Neuronal stem cell (in vitro differentiated cells): ENCODE data around the gene NARS2.

Experiments used
- DNase-seq: peaks from one replicate; pipeline ENCODE4 v3.0.0-alpha.2; 2013; ENCODE audit warnings: low spot score
- H2AFZ ChIP-seq: one replicate; pipeline ENCODE4 v1.6.1; 2013; ENCODE audit warnings: mild to moderate bottlenecking, low read length, inconsistent platforms
- H2AK5ac ChIP-seq: 2 replicates; pipeline ENCODE4 v1.6.1; 2013; ENCODE audit warnings: low read depth, mild to moderate bottlenecking, inconsistent platforms, low read length, moderate library complexity, mixed read lengths
- H2BK120ac ChIP-seq: 2 replicates; pipeline ENCODE4 v1.6.1; 2013; ENCODE audit warnings: low read depth, mild to moderate bottlenecking, inconsistent platforms, low read length, moderate library complexity, mixed read lengths
- H2BK12ac ChIP-seq: one replicate; pipeline ENCODE4 v1.6.1; 2013; ENCODE audit warnings: low read length, inconsistent platforms
- H2BK15ac ChIP-seq: 2 replicates; pipeline ENCODE4 v1.6.1; 2013; ENCODE audit warnings: mild to moderate bottlenecking, low read length, inconsistent platforms, mixed read lengths
- H2BK5ac ChIP-seq: one replicate; pipeline ENCODE4 v1.6.1; 2013; ENCODE audit warnings: inconsistent platforms, mild to moderate bottlenecking, low read length, moderate library complexity
- H3K14ac ChIP-seq: one replicate; pipeline ENCODE4 v1.6.1; 2013; ENCODE audit warnings: low read length, inconsistent platforms
- H3K18ac ChIP-seq: 2 replicates; pipeline ENCODE4 v1.6.1; 2013; ENCODE audit warnings: low read length, inconsistent platforms
- H3K23ac ChIP-seq: 2 replicates; pipeline ENCODE4 v1.6.1; 2013; ENCODE audit warnings: low read depth, mild to moderate bottlenecking, mixed read lengths, low read length, inconsistent platforms; ENCODE audit not compliant: poor library complexity
- H3K27ac ChIP-seq: replicated peaks from 3 replicates; pipeline ENCODE4 v1.5.1; 2013; ENCODE audit warnings: low read length, inconsistent platforms
- H3K27me3 ChIP-seq, 3 experiments: 2 replicates each; pipeline ENCODE4 v1.6.1; 2013; ENCODE audit warnings: low read length in 3 of 3, mild to moderate bottlenecking in 2 of 3, inconsistent platforms in 1 of 3, low read depth in 1 of 3, mixed read lengths in 1 of 3, moderate library complexity in 1 of 3; ENCODE audit not compliant: control insufficient read depth in 3 of 3, insufficient read depth in 3 of 3
- H3K36me3 ChIP-seq, 2 donors: replicated peaks in 1 of 2; 2 replicates each; pipeline ENCODE4 v1.6.1; 2013; ENCODE audit warnings: low read length in 2 of 2; ENCODE audit not compliant: control insufficient read depth in 2 of 2, insufficient read depth in 2 of 2
- H3K4ac ChIP-seq: 2 replicates; pipeline ENCODE4 v1.6.1; 2013; ENCODE audit warnings: inconsistent platforms, mild to moderate bottlenecking, low read length, moderate library complexity
- H3K4me1 ChIP-seq, 2 donors: 1 replicate in 1 of 2; 2 replicates in 1 of 2; pipeline ENCODE4 v1.6.1; 2013; ENCODE audit warnings: low read length in 2 of 2, low read depth in 1 of 2; ENCODE audit not compliant: control insufficient read depth in 2 of 2, insufficient read depth in 1 of 2
- H3K4me2 ChIP-seq: one replicate; pipeline ENCODE4 v1.6.1; 2013; ENCODE audit warnings: mild to moderate bottlenecking, low read length, inconsistent platforms; ENCODE audit not compliant: insufficient read depth, poor library complexity, severe bottlenecking
- H3K4me3 ChIP-seq, 2 donors: 2 replicates each; pipeline ENCODE4 v1.5.1; 2013; ENCODE audit warnings: low read length in 2 of 2, mild to moderate bottlenecking in 2 of 2, inconsistent platforms in 1 of 2, moderate library complexity in 1 of 2
- H3K79me1 ChIP-seq: one replicate; pipeline ENCODE4 v1.6.1; 2013; ENCODE audit warnings: low read depth, mild to moderate bottlenecking, inconsistent platforms, low read length, moderate library complexity
- H3K9ac ChIP-seq: one replicate; pipeline ENCODE4 v1.6.1; 2013; ENCODE audit warnings: mild to moderate bottlenecking, low read depth, low read length, inconsistent platforms; ENCODE audit not compliant: poor library complexity
- H3K9me3 ChIP-seq, 2 donors: replicated peaks in 1 of 2; 2 replicates each; pipeline versions ENCODE3 to v1.6.1; 2013; ENCODE audit warnings: low read length in 2 of 2, mild to moderate bottlenecking in 2 of 2, inconsistent platforms in 1 of 2, low read depth in 1 of 2, mixed read lengths in 1 of 2, moderate library complexity in 1 of 2; ENCODE audit not compliant: control insufficient read depth in 2 of 2, insufficient read depth in 1 of 2
- H4K8ac ChIP-seq: one replicate; pipeline ENCODE4 v1.6.1; 2013; ENCODE audit warnings: low read depth, mild to moderate bottlenecking, inconsistent platforms, low read length, moderate library complexity
- H4K91ac ChIP-seq: one replicate; pipeline ENCODE4 v1.6.1; 2013; ENCODE audit warnings: low read length, low read depth, mild to moderate bottlenecking, inconsistent platforms; ENCODE audit not compliant: poor library complexity
- WGBS, 2 donors: extraction: QIAGEN DNeasy Blood & Tissue Kit; methylation state at CpG; one replicate each; pipeline ENCODE4 v1.1.7; 2013; ENCODE audit warnings: missing lambda C conversion rate in 2 of 2, mixed read lengths in 1 of 2; ENCODE audit not compliant: insufficient read length in 2 of 2, insufficient replicate concordance in 1 of 2; ENCODE audit errors: extremely low coverage in 2 of 2; 5-methylcytosine and 5-hydroxymethylcytosine counted together

NARS2 gene

DNA sequence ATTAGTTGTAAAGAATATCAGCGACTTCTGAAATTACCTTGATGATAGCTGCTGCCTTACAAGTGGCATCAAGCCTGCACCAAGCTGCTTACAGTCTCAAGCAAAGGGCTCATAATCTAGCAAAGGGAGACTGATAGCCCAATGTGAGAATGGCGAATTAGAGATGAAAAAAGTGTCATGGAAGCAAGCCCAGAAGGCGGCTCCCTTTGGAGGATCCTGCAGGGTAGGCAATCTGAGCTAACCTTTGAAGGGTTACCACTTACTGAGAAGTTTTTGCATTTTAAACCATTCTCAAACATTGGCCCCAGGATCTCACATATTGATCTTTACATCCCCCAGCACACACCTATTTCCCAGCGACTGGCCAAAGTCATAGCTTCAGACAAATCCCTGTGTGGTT is 175.5 kb downstream of the NARS2 start:
- Histone ChIP-seq H3K4me1 (peaks cover 0 to 9% of the 10 kb centered on the region in 2 donors), H3K18ac (no peak overlapping the region), H3K4ac (no peak overlapping the region), H3K23ac (no peak overlapping the region), H3K9me3 (peaks cover 0 to 13% of the 10 kb centered on the region in 2 donors), H3K14ac (no peak overlapping the region), H2BK120ac (no peak overlapping the region), H2BK12ac (no peak overlapping the region), H2BK5ac (no peak overlapping the region), H3K4me2 (no peak overlapping the region), H2AK5ac (no peak overlapping the region), H3K4me3 (no peak overlapping the region), H2BK15ac (no peak overlapping the region), H4K91ac (no peak overlapping the region), H3K36me3 (peaks cover 0 to 2% of the 10 kb centered on the region in 2 donors), H3K79me1 (no peaks in the 10 kb centered on the region), H3K27me3 (no peaks in the 10 kb centered on the region), H4K8ac (no peak overlapping the region), H2AFZ (no peak overlapping the region), H3K27ac (no peak overlapping the region), H3K9ac (no peak overlapping the region)
- DNase-seq, result no peak
- no CpG with 5 or more reads among the region's 4 CpGs for WGBS, 2 donors

GRCh38 chr11:78398715-78399114 is 175.9 kb downstream of the NARS2 start:
- H2BK5ac ChIP-seq, result no peak overlapping the region
- H4K91ac ChIP-seq, result no peak overlapping the region
- H3K9ac ChIP-seq, result no peak overlapping the region
- WGBS, 2 donors, result no CpG with 5 or more reads among the region's 1 CpG
- no peak overlapping the region for H4K8ac ChIP-seq
- H2AFZ ChIP-seq, result no peak overlapping the region
- H3K4me1 ChIP-seq, result peaks cover 0 to 9% of the 10 kb centered on the region in 2 donors
- H3K79me1 ChIP-seq, result no peaks in the 10 kb centered on the region
- H3K27me3 ChIP-seq, result no peaks in the 10 kb centered on the region
- no peak overlapping the region for H3K23ac ChIP-seq
- H2BK120ac ChIP-seq, result no peak overlapping the region
- H3K9me3 ChIP-seq, result peaks cover 0 to 13% of the 10 kb centered on the region in 2 donors
- H3K14ac ChIP-seq, result no peak overlapping the region
- peaks cover 0 to 2% of the 10 kb centered on the region in 2 donors for H3K36me3 ChIP-seq
- H2BK12ac ChIP-seq, result no peak overlapping the region
- H3K4me2 ChIP-seq, result no peak overlapping the region
- no peak overlapping the region for H2AK5ac ChIP-seq
- no peak overlapping the region for H3K4ac ChIP-seq
- no peak for DNase-seq
- no peak overlapping the region for H2BK15ac ChIP-seq
- no peak overlapping the region for H3K27ac ChIP-seq
- no peak overlapping the region for H3K4me3 ChIP-seq
- no peak overlapping the region for H3K18ac ChIP-seq

DNA sequence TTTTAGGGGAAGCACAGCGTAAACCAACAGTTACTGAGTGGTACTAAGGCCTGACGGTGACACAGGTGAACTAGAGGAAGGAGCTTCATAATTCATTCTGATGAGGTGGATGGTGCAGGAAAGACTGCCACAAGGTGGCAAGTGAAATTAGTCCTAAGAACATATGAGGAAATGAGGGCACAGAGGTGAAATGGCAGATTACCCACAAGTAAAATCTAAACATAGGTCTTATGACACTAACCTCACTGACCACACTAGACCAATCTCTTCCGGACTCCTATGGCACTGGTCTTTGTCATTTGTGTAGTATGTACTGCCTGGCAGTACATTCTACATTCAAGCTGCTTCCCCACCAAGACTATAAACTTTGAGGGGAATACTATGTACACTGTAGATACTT is 177.3 kb downstream of the NARS2 start:
- H3K4me3 ChIP-seq, result no peak overlapping the region
- no peak for DNase-seq

DNA sequence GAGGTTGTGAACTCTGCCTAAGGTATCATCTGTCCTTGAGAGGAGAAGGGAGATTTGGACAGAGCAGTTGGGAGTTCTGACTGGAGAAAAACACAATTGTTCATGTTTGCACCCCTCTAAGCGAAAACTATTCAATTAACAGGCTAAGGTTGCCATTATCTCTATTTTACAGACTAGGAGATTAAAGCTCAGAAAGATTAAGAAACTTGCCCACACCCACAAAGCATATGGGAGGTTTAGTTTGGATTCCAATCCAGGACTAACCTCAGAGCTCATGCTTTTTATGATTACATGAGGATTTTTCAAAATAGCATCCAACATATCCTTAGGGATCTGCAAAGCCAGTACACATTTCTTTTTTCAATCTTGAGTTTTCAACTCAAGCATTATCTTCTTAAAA is 179.1 kb downstream of the NARS2 start:
- no peaks in the 10 kb centered on the region for H3K79me1 ChIP-seq
- H4K8ac ChIP-seq, result no peak overlapping the region
- no peak for DNase-seq
- no peak overlapping the region for H2BK120ac ChIP-seq
- no CpG with 5 or more reads among the region's 1 CpG for WGBS, 2 donors
- no peak overlapping the region for H3K4me2 ChIP-seq
- no peak overlapping the region for H2BK15ac ChIP-seq
- no peak overlapping the region for H2AK5ac ChIP-seq
- H3K23ac ChIP-seq, result no peak overlapping the region
- H3K4me1 ChIP-seq, result peaks cover 0 to 7% of the 10 kb centered on the region in 2 donors
- H3K14ac ChIP-seq, result no peak overlapping the region
- H3K36me3 ChIP-seq, result peaks cover 0 to 3% of the 10 kb centered on the region in 2 donors
- H3K27me3 ChIP-seq, result no peaks in the 10 kb centered on the region
- no peak overlapping the region for H3K4me3 ChIP-seq
- H3K9me3 ChIP-seq, result peaks cover 0 to under 1% of the 10 kb centered on the region in 2 donors
- H2AFZ ChIP-seq, result no peak overlapping the region
- H3K18ac ChIP-seq, result no peak overlapping the region
- no peak overlapping the region for H4K91ac ChIP-seq
- H2BK5ac ChIP-seq, result no peak overlapping the region
- H3K27ac ChIP-seq, result no peak overlapping the region
- no peak overlapping the region for H3K4ac ChIP-seq
- no peak overlapping the region for H2BK12ac ChIP-seq
- no peak overlapping the region for H3K9ac ChIP-seq

More for the DNA sequence above, 177.3 kb downstream of the NARS2 start:
- no peaks in the 10 kb centered on the region for H3K27me3 ChIP-seq
- no peak overlapping the region for H3K14ac ChIP-seq
- peaks cover 0 to 9% of the 10 kb centered on the region in 2 donors for H3K4me1 ChIP-seq
- no peak overlapping the region for H2BK12ac ChIP-seq
- H2BK120ac ChIP-seq, result no peak overlapping the region
- H3K27ac ChIP-seq, result no peak overlapping the region
- H3K36me3 ChIP-seq, result peaks cover 0 to 2% of the 10 kb centered on the region in 2 donors
- H3K4me2 ChIP-seq, result no peak overlapping the region
- no peak overlapping the region for H2AFZ ChIP-seq
- H3K79me1 ChIP-seq, result no peaks in the 10 kb centered on the region
- H3K9ac ChIP-seq, result no peak overlapping the region
- no peak overlapping the region for H4K8ac ChIP-seq
- peaks cover 0 to 3% of the 10 kb centered on the region in 2 donors for H3K9me3 ChIP-seq
- H2AK5ac ChIP-seq, result no peak overlapping the region
- no CpG with 5 or more reads among the region's 3 CpGs for WGBS, 2 donors
- no peak overlapping the region for H2BK15ac ChIP-seq
- H2BK5ac ChIP-seq, result no peak overlapping the region
- no peak overlapping the region for H3K4ac ChIP-seq
- H3K23ac ChIP-seq, result no peak overlapping the region
- no peak overlapping the region for H4K91ac ChIP-seq
- H3K18ac ChIP-seq, result no peak overlapping the region
